CD8-positive, alpha-beta memory T cell (primary cell): ENCODE data around the gene TTC23. TPM values are rescaled to one million over a fixed set of nuclear protein-coding genes. Genes with fewer than 3 reads are reported as not detected.

Experiments
- CTCF ChIA-PET: fragments of 350-600 bp; sonication (Branson Sonifier 250); formaldehyde crosslinking; loops from one replicate; lab custom pipeline; 2021; ENCODE audit warnings: antibody characterized with exemption; lab: Charles Lee
- POLR2A ChIA-PET: fragments of 350-600 bp; sonication (Branson Sonifier 250); formaldehyde crosslinking; loops from one replicate; lab custom pipeline; 2021; ENCODE audit warnings: antibody characterized with exemption; lab: Charles Lee
- DNase-seq, 5 donors: peaks; one replicate each; pipeline versions ENCODE4 v3.0.0 to v3.0.0-alpha.2; 2020 to 2022; ENCODE audit warnings: mixed read lengths in 1 of 5
- H3K27ac ChIP-seq: one replicate; pipeline ENCODE4 v1.7.0; 2013; ENCODE audit warnings: low read depth, mild to moderate bottlenecking, low read length, moderate library complexity
- H3K27me3 ChIP-seq: 2 replicates; pipeline ENCODE4 v1.7.0; 2013; ENCODE audit warnings: low read length, mild to moderate bottlenecking; ENCODE audit not compliant: insufficient read depth, poor library complexity, severe bottlenecking
- H3K36me3 ChIP-seq: 2 replicates; pipeline ENCODE4 v1.7.0; 2013; ENCODE audit warnings: mild to moderate bottlenecking, low read length, moderate library complexity; ENCODE audit not compliant: insufficient read depth
- H3K4me1 ChIP-seq: 2 replicates; pipeline ENCODE4 v1.7.0; 2013; ENCODE audit warnings: mild to moderate bottlenecking, low read length, moderate library complexity; ENCODE audit not compliant: insufficient read depth
- H3K4me3 ChIP-seq: 2 replicates; pipeline ENCODE4 v1.7.0; 2013; ENCODE audit warnings: mild to moderate bottlenecking, low read length
- H3K9me3 ChIP-seq: 2 replicates; pipeline ENCODE4 v1.7.0; 2013; ENCODE audit warnings: mild to moderate bottlenecking, low read length
- H3K27ac Mint-ChIP-seq, 8 donors: one replicate each; pipeline ENCODE4 v1.8.0; 2020 to 2021; ENCODE audit warnings: mixed read lengths in 8 of 8, mild to moderate bottlenecking in 6 of 8, inconsistent platforms in 3 of 8, moderate library complexity in 3 of 8
- H3K27me3 Mint-ChIP-seq, 2 donors: one replicate each; pipeline ENCODE4 v1.8.0; 2020 to 2021; ENCODE audit warnings: mixed read lengths in 2 of 2, mild to moderate bottlenecking in 1 of 2, moderate library complexity in 1 of 2
- H3K36me3 Mint-ChIP-seq, 3 donors: one replicate each; pipeline ENCODE4 v1.8.0; 2020 to 2021; ENCODE audit warnings: mixed read lengths in 3 of 3, inconsistent platforms in 1 of 3, mild to moderate bottlenecking in 1 of 3
- H3K4me1 Mint-ChIP-seq, 3 donors: one replicate each; pipeline ENCODE4 v1.8.0; 2020 to 2021; ENCODE audit warnings: mixed read lengths in 3 of 3, inconsistent platforms in 1 of 3, mild to moderate bottlenecking in 1 of 3
- H3K4me3 Mint-ChIP-seq, 7 donors: one replicate each; pipeline ENCODE4 v1.8.0; 2020 to 2021; ENCODE audit warnings: mixed read lengths in 7 of 7, mild to moderate bottlenecking in 6 of 7, moderate library complexity in 4 of 7, inconsistent platforms in 2 of 7
- H3K9me3 Mint-ChIP-seq, 5 donors: one replicate each; pipeline ENCODE4 v1.8.0; 2020 to 2022; ENCODE audit warnings: mixed read lengths in 5 of 5, mild to moderate bottlenecking in 3 of 5, moderate library complexity in 2 of 5, inconsistent platforms in 1 of 5
- polyA plus RNA-seq: library from polyadenylated mRNA; unstranded; fragments of 300-500 nt; fragmentation: Illumina TruSeq; gene quantifications from one replicate; pipeline ENCODE4 v1.2.3, GENCODE V29; 2021
- total RNA-seq, 2 experiments: library from RNA; stranded (reverse); gene quantifications; one replicate each; pipeline ENCODE4 v1.2.3, GENCODE V29; 2021

TTC23 gene
- total and polyA plus RNA-seq, 3 experiments from 2014 or later = 0.10 to 2.7 (median 2.0) TPM

DNA sequence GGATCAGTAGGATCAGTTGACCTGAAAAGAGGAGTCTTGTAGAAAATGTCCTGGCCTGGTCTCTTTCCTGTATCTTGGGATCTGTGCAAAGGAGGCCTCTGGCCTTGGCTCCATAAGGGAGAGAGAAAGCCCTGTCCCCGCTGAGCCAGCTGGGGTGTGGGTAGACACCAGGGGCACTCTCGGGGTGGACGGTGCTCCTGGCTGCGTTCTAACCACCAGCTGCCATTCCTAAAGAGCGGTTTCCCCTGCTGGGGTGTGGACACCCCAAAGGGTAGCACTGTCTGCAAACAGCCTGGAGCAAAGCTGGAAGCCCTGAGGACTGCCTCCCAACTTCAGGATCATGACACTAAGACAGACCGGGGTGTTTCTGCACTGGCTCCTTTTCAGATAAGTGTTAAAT lies 121.0 kb downstream of the TTC23 start:
- H3K27ac ChIP-seq = no peak overlapping the region
- Mint-ChIP-seq H3K27me3 (peaks cover 3 to 4% of the 10 kb centered on the region in 2 donors), H3K27ac (no peak overlapping the region), H3K9me3 (no peaks in the 10 kb centered on the region), H3K4me3 (no peak overlapping the region), H3K36me3 (peaks cover 0 to 38% (median 0%) of the 10 kb centered on the region in 3 donors), H3K4me1 (no peaks in the 10 kb centered on the region)
- CTCF ChIA-PET = no interaction called here
- no peaks in the 10 kb centered on the region for H3K36me3 ChIP-seq
- H3K4me1 ChIP-seq = no peaks in the 10 kb centered on the region
- H3K4me3 ChIP-seq = no peak overlapping the region
- no peaks in the 10 kb centered on the region for H3K9me3 ChIP-seq
- H3K27me3 ChIP-seq = no peaks in the 10 kb centered on the region
- no peak for DNase-seq
- POLR2A ChIA-PET = no interaction called here

DNA sequence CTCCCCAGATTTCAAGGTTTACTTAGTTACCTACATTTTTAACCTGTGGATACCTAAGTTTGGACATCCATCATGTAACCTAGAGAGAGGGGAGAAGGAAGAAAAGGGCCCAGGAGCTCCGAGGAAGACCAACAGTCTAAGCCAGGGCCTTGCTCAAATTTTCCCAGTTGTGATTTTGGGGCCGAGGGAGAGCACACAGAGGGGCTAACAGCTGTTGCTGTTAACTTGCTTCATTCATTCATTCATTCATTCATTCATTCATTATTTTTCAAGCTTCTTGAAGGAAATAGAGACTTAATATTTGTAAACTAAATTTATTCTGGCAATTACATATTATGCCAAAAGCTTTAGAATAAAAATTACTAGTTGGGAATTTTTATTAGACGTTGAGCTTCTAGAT lies 121.6 kb downstream of the TTC23 start:
- no peak overlapping the region for H3K27ac ChIP-seq
- DNase-seq = no peak
- H3K4me1 Mint-ChIP-seq = no peaks in the 10 kb centered on the region
- no peaks in the 10 kb centered on the region for H3K9me3 Mint-ChIP-seq
- H3K27me3 ChIP-seq = no peaks in the 10 kb centered on the region
- H3K4me1 ChIP-seq = no peaks in the 10 kb centered on the region
- peaks cover 0 to 35% (median 0%) of the 10 kb centered on the region in 3 donors for H3K36me3 Mint-ChIP-seq
- POLR2A ChIA-PET = interaction anchor here (0.5 kb wide), 1 partner anchor 12 kb away, joined by 3 read pairs; no protein-coding TSS in a partner anchor
- CTCF ChIA-PET = no interaction called here
- peaks cover 3 to 4% of the 10 kb centered on the region in 2 donors for H3K27me3 Mint-ChIP-seq
- H3K36me3 ChIP-seq = no peaks in the 10 kb centered on the region
- H3K9me3 ChIP-seq = no peaks in the 10 kb centered on the region
- no peak overlapping the region for H3K27ac Mint-ChIP-seq
- H3K4me3 Mint-ChIP-seq = no peak overlapping the region
- no peak overlapping the region for H3K4me3 ChIP-seq

- no peak overlapping the region for H3K27ac ChIP-seq
- Mint-ChIP-seq H3K27me3 (peaks cover 1 to 3% of the 10 kb centered on the region in 2 donors), H3K4me1 (no peaks in the 10 kb centered on the region), H3K9me3 (no peaks in the 10 kb centered on the region), H3K4me3 (no peak overlapping the region), H3K27ac (peak overlapping the region in 1 of 8 donors; percentile 35), H3K36me3 (peaks cover 0 to 31% (median 0%) of the 10 kb centered on the region in 3 donors)
- no peaks in the 10 kb centered on the region for H3K36me3 ChIP-seq
- H3K4me3 ChIP-seq = no peak overlapping the region
- POLR2A ChIA-PET = no interaction called here
- CTCF ChIA-PET = no interaction called here
- no peak for DNase-seq
- H3K27me3 ChIP-seq = no peaks in the 10 kb centered on the region
- H3K9me3 ChIP-seq = no peaks in the 10 kb centered on the region
- H3K4me1 ChIP-seq = no peaks in the 10 kb centered on the region
Measured at GRCh38 chr15:99126930-99127329, 122.5 kb downstream of the TTC23 start.

GRCh38 chr15:99126131-99126588 lies 123.2 kb downstream of the TTC23 start:
- H3K27ac Mint-ChIP-seq = no peak overlapping the region
- H3K4me3 ChIP-seq = no peak overlapping the region
- no peak overlapping the region for H3K4me3 Mint-ChIP-seq
- no peaks in the 10 kb centered on the region for H3K9me3 ChIP-seq
- ChIA-PET CTCF (no interaction called here), POLR2A (no interaction called here)
- DNase-seq = no peak
- no peak overlapping the region for H3K27ac ChIP-seq
- no peaks in the 10 kb centered on the region for H3K27me3 ChIP-seq
- H3K36me3 ChIP-seq = no peaks in the 10 kb centered on the region
- H3K9me3 Mint-ChIP-seq = no peaks in the 10 kb centered on the region
- no peaks in the 10 kb centered on the region for H3K4me1 Mint-ChIP-seq
- H3K36me3 Mint-ChIP-seq = peaks cover 0 to 27% (median 0%) of the 10 kb centered on the region in 3 donors
- H3K27me3 Mint-ChIP-seq = peaks cover 1 to 3% of the 10 kb centered on the region in 2 donors
- no peaks in the 10 kb centered on the region for H3K4me1 ChIP-seq

DNA sequence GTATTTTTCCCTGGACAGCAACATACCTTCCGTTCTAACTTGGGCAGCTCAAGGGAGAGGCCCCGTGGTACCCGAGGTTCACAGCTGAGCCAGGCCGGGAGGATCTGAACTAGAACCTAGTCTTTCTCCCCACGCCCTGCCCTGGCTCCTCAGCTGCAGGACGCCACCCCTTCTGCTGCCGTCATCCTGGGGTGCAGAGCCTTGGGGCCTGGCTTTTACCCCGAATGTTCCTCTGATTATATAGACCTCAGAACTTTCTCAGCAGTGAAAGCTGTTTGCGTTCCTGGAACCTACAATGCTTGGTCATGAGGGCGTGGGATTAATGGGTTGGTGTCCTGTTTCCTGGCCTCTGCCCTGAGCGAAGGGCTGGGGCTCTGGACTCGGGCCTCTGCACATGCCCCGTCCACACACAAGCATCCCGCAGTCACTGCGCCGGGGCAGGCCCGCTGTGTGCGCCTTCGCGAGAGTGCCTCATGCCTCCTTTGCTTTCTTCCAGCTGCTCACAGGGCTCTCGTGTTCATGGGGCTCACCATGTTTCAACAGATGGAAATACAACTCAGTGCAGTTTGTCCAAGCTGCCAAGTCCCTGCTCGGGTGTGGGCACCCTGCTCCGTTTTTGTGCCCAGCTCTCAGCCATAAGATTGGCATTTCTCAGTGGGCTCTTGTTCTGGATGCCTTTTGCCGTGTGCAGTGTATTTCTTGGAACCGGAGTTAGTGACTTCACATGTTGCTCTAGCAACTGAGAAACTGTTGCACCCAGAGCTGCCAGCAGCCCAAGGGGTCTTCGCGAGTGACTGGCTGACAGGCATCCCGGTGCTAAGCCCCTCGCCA lies 124.1 kb downstream of the TTC23 start:
- POLR2A ChIA-PET = no interaction called here
- peak overlapping the region in 1 of 8 donors; percentile 29 for H3K27ac Mint-ChIP-seq
- no peaks in the 10 kb centered on the region for H3K9me3 Mint-ChIP-seq
- no peak overlapping the region for H3K4me3 Mint-ChIP-seq
- CTCF ChIA-PET = no interaction called here
- no peak overlapping the region for H3K27ac ChIP-seq
- DNase-seq = no peak
- peaks cover 1 to 3% of the 10 kb centered on the region in 2 donors for H3K27me3 Mint-ChIP-seq
- H3K9me3 ChIP-seq = no peaks in the 10 kb centered on the region
- no peaks in the 10 kb centered on the region for H3K36me3 ChIP-seq
- no peaks in the 10 kb centered on the region for H3K4me1 ChIP-seq
- no peaks in the 10 kb centered on the region for H3K27me3 ChIP-seq
- peaks cover 0 to 21% (median 0%) of the 10 kb centered on the region in 3 donors for H3K36me3 Mint-ChIP-seq
- H3K4me3 ChIP-seq = no peak overlapping the region
- H3K4me1 Mint-ChIP-seq = peaks cover 0 to 6% (median 0%) of the 10 kb centered on the region in 3 donors

DNA sequence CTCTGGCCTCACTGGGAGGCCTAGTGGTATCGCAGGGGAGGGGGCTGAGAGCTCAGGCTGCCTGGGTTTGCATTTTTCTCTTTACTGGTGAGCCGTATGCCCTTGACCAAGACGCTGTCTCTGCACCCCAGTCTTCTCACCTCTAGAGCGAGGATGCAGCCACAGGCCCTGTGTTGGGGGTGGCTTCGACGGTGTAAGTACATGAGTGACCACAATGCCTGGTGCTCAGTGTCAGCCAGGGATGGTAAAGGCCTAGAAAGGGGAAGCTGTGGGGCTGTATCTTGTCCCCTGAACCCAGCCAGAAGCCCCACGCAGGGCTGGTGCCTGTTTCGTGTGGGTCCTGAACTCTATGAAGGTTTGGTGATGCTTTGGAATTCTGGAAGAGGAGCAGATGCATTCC lies 124.7 kb downstream of the TTC23 start:
- Histone ChIP-seq H3K4me3 (no peak overlapping the region), H3K36me3 (no peaks in the 10 kb centered on the region), H3K4me1 (no peaks in the 10 kb centered on the region), H3K27me3 (no peaks in the 10 kb centered on the region), H3K9me3 (no peaks in the 10 kb centered on the region), H3K27ac (no peak overlapping the region)
- Mint-ChIP-seq H3K9me3 (no peaks in the 10 kb centered on the region), H3K27me3 (peaks cover 1 to 3% of the 10 kb centered on the region in 2 donors), H3K4me1 (peaks cover 0 to 6% (median 0%) of the 10 kb centered on the region in 3 donors), H3K36me3 (peaks cover 0 to 18% (median 0%) of the 10 kb centered on the region in 3 donors), H3K4me3 (no peak overlapping the region), H3K27ac (peak overlapping the region in 1 of 8 donors; percentile 29)
- DNase-seq = no peak
- ChIA-PET CTCF (no interaction called here), POLR2A (no interaction called here)

DNA sequence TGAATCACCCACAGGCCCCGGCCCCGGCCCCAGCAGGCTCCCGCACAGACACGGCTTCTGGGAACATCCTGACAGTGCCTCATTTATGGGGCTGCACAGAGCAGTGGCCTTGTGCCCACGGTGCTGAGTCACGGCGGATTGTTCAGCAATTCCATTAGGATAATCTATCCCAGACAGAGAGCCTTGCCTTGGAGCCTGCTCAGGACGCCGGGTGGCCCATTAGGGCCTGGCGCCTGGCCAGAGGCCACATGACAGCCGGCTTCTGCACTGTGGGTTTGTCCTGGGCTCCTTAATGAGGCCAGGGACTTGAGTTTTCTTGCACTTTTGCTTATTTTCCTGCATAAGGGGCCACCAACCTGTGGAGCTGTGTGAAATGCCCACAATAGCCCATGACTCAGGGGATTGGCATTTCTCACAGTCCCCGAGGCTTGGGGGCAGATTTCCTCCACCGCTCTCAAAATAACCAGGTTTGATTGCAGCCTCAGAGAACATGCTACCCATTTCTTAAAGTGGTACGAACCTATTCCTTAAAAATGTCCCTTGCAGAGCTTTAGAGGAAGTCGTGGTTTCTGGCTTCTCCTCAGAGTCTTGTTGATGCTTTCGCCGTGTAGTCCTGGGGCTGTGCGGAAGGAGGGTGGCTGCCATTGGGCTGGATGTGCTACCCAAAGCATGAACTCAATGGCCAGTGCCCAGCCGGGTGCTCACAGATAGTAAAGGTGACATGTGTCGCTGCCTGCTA lies 125.5 kb downstream of the TTC23 start:
- Mint-ChIP-seq H3K36me3 (peaks cover 0 to 15% (median 0%) of the 10 kb centered on the region in 3 donors), H3K4me3 (no peak overlapping the region), H3K9me3 (no peaks in the 10 kb centered on the region), H3K4me1 (peaks cover 0 to 6% (median 0%) of the 10 kb centered on the region in 3 donors), H3K27me3 (peaks cover 1 to 3% of the 10 kb centered on the region in 2 donors), H3K27ac (no peak overlapping the region)
- H3K36me3 ChIP-seq = no peaks in the 10 kb centered on the region
- H3K27ac ChIP-seq = no peak overlapping the region
- DNase-seq = no peak
- H3K27me3 ChIP-seq = no peaks in the 10 kb centered on the region
- H3K4me3 ChIP-seq = no peak overlapping the region
- CTCF ChIA-PET = interaction anchor here (0.5 kb wide), 1 partner anchor 39 kb away, joined by 3 read pairs; no protein-coding TSS in a partner anchor
- H3K9me3 ChIP-seq = no peaks in the 10 kb centered on the region
- POLR2A ChIA-PET = no interaction called here
- H3K4me1 ChIP-seq = no peaks in the 10 kb centered on the region
